NT2/D1 (cell line): ENCODE data around the gene CKB.

Experiments used
- YY1 ChIP-seq: IDR thresholded peaks from 2 replicates; pipeline ENCODE4 v1.6.1; 2011; ENCODE audit not compliant: insufficient read length, insufficient read depth
- ZNF274 ChIP-seq: IDR thresholded peaks from 2 replicates; pipeline ENCODE4 v1.6.1; 2011; ENCODE audit warnings: mild to moderate bottlenecking, low read depth, low read length

- TF ChIP-seq ZNF274: no peak
- TF ChIP-seq YY1: no peak
Measured at GRCh38 chr14:103562179-103562428, 39.5 kb upstream of the CKB start.
